IPS-11a (cell line): Measurements from ENCODE around the gene KIF5B.
"Not testable (repeated sequence)": the region's sequence is repeated elsewhere in the genome, so short reads cannot be mapped to it uniquely, and the experiment has no call there.

Experiments used
- H3K4me3 ChIP-seq: one replicate; pipeline ENCODE4 v1.5.1; 2013; ENCODE audit warnings: low read depth, low read length, control low read depth

The KIF5B gene

GRCh38 chr10:32017044-32017443, 39.2 kb downstream of the KIF5B start:
- H3K4me3 ChIP-seq = no peak overlapping the region

GRCh38 chr10:32015386-32015785, 40.8 kb downstream of the KIF5B start:
- H3K4me3 ChIP-seq = no peak overlapping the region

GRCh38 chr10:32007026-32007425, 49.2 kb downstream of the KIF5B start:
- H3K4me3 ChIP-seq = no peak overlapping the region

DNA sequence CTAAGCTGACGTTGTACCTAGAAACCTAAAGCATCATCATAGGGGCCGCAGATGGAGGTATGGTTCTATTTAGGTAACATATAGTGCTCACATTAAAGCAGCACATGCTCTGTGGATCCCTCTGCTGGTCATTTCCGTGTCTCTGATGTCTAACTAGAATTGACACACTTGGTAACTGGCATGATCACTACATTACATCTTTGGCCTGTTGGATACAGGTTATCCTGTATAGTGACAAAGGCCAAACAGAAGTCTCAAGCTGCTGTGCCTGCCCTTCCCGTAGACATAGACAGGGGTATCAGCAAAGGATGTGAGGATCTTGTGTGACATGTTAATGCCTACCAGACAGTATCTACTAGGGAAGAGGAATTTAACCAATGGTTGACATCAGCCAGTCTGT, 51.2 kb downstream of the KIF5B start:
- no peak overlapping the region for H3K4me3 ChIP-seq

GRCh38 chr10:32004161-32004591, 52.0 kb downstream of the KIF5B start:
- no peak overlapping the region for H3K4me3 ChIP-seq

DNA sequence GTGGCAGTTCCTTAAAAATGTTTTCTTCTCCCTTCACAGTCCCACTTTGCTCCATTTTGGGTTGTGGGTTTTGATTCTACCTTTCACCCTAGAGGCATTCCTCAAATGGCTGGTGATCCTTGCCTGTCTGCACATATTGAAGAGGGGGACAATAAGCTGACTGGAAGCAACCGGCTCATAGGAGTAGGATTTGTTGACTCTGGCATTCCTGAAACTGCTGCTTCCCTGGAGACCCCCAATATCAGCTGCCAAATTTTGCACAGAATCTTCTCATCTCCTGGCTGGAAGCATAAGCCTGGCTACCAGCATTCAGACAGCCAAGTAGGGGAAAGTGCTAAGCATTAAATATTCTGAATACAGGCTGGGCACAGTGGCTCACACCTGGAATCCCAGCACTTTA, 53.7 kb downstream of the KIF5B start:
- no peak overlapping the region for H3K4me3 ChIP-seq

DNA sequence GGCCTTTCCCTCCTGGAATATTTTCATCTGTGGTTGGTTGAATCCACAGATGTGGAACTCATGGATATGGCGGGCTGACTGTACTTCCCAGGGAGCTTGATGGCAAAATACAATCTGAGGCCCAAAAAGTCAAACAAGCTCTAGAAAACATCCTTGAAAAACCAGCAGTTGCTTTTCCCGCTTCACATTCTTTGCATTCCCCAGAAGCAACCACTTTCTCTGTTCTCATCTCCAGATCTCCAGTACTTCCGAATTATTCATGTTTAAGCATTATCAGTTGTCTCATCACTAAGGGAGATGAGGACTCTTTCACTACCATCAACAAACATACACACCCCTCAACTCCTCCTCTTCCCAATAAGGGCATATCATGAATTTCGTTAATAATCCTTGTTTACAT, 55.3 kb downstream of the KIF5B start:
- H3K4me3 ChIP-seq = no peak overlapping the region

- H3K4me3 ChIP-seq = no peak overlapping the region
Measured at GRCh38 chr10:31999836-32000235, 56.4 kb downstream of the KIF5B start.

DNA sequence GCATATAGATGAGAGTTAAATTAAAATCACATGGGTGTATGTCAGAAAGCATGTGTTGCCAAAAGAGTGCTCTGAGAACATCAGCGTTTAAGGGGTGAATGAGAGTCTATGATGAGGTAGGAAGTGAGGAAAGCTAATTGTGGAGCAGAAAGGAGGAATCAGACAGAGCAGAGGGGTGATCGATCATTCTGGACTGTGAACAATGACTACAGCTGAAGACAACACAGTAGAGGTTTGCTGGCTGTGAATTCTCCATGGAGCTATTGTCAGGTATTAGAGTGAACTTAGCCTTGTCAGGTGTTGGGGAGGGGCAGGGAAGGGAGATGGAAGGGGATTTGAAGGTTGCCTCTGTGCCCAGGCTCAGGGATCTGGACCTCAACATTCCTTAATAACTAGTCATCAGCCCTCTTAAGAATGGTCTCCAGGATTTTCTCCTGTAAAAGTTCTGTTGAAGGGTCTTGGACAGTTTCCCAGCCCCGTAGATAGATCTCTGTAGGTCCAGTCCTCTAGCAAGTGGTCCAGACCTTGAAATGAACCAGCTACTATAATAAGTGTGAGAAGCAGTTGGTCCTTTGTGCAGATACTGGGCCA, 57.1 kb downstream of the KIF5B start:
- no peak overlapping the region for H3K4me3 ChIP-seq

GRCh38 chr10:31994926-31995325, 61.3 kb downstream of the KIF5B start:
- no peak overlapping the region for H3K4me3 ChIP-seq

GRCh38 chr10:31990937-31991336, 65.3 kb downstream of the KIF5B start:
- no peak overlapping the region for H3K4me3 ChIP-seq

- H3K4me3 ChIP-seq = not testable (repeated sequence)
Measured at GRCh38 chr10:31987786-31988185, 68.4 kb downstream of the KIF5B start.

- no peak overlapping the region for H3K4me3 ChIP-seq
Measured at GRCh38 chr10:31982111-31982510, 74.1 kb downstream of the KIF5B start.

DNA sequence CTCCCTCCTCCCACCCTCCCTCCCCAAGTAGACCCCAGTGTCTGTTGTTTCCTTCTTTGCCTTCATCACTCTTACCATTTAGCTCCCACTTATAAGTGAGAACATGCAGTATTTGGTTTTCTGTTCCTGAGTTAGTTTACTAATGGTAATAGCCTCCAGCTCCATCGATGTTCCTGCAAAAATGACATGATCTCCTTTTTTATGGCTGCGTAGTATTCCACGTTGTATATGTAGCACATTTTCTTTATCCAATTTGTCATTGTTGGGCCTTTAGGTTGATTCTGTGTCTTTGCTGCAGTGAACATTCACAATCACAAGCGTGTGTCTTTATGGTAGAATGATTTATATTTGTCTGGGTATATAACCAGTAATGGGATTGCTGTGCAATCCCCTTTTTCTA, 75.8 kb downstream of the KIF5B start:
- no peak overlapping the region for H3K4me3 ChIP-seq

DNA sequence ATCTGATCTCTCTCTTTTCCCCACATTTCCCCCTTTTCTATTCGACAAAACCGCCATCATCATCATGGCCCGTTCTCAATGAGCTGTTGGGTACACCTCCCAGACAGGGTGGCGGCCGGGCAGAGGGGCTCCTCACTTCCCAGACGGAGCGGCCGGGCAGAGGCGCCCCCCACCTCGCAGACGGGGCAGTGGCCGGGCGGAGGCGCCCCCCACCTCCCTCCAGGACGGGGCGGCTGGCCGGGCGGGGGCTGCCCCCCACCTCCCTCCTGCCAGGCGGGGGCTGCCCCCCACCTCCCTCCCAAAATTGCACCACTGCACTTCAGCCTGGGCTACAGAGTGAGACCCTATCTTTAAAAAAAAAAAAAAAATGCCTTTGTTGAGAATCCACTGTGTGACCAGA, 77.2 kb downstream of the KIF5B start:
- H3K4me3 ChIP-seq = not testable (repeated sequence)

GRCh38 chr10:31978156-31978483, 78.1 kb downstream of the KIF5B start:
- no peak overlapping the region for H3K4me3 ChIP-seq

- no peak overlapping the region for H3K4me3 ChIP-seq
Measured at GRCh38 chr10:31977440-31978155, 78.6 kb downstream of the KIF5B start.

DNA sequence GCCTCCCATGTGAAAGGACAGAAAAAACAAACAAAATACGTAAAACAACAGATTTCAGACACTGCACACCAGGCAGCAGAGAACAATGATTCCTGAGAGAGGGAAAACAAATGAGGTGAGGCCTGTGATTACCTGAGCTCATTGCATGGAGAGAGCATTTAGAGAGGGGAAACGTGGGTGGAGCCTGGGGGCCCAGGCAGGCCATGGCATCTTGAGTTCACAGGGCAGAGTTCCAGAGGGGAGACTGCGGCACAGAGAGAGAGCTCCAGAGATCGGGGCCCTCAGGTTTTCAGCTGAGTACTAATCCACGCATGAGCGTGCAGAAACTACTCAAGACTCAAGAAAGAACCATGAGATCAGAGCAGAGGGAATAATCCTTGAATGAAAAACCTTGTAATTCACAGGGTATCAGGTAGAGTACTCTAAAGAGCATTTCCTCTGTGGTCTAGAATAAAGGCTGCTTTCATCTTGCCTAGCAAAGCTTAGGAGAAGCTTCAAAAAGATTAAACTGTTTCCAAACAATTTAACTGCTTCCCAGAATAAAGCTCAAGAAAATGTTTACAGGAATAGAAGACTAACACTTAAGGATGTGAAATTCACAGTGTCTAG, 81.0 kb downstream of the KIF5B start:
- no peak overlapping the region for H3K4me3 ChIP-seq

DNA sequence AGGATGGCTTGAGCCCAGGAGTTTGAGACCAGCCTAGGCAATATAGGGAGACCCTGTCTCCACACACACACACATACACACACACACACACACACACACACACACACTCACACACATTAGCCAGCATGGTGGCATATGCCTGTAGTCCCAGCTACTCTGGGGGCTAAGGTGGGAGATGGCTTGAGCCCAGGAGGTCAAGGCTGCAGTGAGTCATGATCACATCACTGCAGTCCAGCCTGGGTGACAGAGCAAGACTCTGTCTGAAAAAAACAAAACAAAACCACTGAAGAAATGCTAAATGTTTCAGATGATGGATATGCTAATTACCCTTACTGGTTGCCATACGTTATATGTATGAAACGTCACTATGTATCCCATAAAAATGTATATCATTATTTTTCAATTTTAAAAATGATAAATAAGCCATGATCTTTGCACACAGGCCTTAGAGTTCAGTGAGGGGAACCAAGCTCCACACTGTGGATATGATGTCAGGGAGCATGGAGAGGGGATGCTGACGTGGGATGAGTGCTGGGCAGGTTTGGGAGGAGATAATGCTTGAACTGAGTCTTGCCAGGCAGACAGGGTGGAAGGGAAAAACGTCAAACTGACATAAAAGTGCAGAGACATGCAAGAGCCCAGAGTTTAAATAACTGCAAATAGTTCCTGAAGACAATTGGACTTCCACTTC, 81.6 kb downstream of the KIF5B start:
- no peak overlapping the region for H3K4me3 ChIP-seq

- no peak overlapping the region for H3K4me3 ChIP-seq
Measured at GRCh38 chr10:31972519-31973041, 83.6 kb downstream of the KIF5B start.

- not testable (repeated sequence) for H3K4me3 ChIP-seq
Measured at GRCh38 chr10:31969847-31970246, 86.4 kb downstream of the KIF5B start.

DNA sequence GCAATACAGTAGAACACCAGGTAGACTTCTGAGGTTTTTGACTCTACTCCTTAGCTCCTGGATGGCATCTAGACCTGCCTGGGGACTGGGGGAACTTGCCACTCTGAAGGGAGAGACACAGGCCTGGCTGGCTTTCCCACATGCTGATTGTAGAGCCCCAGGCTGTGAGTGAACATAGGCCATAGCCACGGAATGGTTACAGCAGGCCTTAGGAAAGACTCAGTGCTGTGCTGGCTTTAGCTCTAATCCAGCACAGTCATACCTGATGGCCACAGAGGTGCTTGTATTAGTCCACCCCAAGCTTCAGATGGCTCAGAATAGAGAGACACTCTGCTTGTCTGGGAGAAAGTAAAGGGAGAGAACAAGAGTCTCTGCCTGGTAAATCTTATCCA, 92.6 kb downstream of the KIF5B start:
- no peak overlapping the region for H3K4me3 ChIP-seq
